AG08395 (cell line): ENCODE measurements around the gene ZBP1.

Experiments used
- DNase-seq: peaks from one replicate; pipeline ENCODE4 v3.0.0; 2012; ENCODE audit warnings: mixed read lengths, low spot score

The ZBP1 gene

DNA sequence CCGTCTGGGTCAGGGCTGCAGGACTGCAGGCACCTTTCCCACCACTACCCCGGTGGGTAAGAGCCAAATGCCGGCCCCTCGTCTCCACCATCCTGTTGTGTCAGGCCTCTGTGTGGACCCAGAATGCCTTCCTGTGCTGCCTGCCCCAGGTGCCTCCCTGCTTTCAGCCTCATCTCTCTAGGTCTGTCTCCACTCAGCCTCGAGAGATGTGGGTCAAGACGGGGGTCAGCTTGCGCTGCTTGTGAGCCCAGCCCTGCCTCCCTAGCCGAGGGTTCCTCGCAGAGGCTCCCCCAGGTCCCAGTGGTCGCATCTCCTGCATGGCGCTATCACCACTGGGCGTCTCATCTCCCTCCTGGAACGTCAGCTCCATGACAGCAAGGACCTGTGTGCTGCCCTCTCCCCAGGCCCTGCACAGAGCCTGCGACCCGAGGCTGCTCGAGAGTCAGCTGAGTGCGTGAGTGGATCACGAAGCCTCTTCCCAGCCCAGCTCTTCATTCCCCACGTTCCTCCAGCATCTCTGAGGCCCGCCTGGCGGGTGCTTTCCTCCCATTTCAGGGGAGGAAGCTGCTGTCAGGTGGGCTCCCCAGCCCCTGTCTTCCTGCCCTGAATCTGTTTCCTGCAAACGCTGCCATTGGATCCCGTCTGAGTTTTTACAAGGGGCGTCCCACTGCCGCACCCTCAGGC is 38.7 kb upstream of the ZBP1 start:
- DNase-seq = no peak

DNA sequence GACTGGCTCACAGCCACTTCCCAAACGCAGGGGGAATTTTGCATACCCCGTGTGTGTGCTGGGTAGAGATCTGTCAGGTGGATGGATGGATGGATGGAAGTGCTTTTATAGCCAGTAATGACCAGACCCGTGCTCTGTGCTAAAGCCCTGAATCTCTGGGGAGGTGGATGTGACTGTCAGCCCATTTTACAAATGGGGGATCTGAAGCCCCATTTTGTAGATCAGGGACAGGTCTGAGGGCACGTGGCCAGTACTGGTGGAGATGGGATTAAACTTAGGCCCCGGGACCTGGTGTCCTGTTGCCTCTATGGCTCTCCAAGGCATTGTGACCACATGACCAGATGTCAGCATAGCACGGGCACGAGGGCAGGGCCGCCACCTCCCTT is 38.2 kb upstream of the ZBP1 start:
- DNase-seq = no peak

DNA sequence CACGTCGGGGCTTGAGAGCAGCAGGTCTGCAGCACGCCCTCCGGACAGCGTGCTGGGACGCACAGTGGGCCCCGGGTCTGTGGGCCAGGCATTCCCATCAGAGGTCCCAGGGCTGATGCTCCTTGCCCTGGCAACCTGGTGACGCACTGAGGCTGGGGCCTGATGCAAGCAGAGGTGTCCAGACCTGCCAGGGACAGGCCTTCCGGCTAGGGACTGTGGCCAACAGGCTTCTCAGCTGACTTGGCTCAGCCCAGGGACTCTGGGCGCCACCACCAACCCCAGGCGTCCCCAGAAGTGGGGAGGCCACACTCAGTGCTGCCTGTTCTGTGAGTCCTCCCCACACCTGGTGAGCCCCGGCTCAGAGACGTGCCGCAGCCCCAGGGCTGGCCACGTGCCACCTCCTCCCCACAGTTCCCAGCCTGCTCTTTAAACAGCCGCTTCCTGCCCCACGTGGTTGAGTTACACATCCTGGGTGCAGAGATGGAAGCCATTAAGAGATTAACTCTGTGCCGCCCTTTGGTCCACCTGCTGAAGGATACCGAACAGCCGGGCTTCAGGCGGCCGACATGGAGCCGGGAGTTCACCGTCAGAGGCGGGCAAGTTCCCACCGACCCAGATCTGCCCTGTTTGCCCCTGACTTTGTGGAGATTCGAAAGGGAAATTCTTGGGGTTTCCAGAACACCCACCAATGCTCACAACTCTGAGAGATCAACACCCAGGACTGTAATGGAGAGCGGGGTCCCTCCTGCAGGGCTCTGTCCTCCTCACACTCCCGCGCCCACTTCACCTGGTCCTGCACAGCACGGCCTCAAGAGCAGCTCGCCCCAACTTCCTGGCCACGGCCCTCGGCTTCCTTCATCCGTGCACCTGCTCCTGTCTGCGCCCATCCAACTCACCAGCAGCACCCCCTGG is 37.6 kb upstream of the ZBP1 start:
- DNase-seq = no peak

DNA sequence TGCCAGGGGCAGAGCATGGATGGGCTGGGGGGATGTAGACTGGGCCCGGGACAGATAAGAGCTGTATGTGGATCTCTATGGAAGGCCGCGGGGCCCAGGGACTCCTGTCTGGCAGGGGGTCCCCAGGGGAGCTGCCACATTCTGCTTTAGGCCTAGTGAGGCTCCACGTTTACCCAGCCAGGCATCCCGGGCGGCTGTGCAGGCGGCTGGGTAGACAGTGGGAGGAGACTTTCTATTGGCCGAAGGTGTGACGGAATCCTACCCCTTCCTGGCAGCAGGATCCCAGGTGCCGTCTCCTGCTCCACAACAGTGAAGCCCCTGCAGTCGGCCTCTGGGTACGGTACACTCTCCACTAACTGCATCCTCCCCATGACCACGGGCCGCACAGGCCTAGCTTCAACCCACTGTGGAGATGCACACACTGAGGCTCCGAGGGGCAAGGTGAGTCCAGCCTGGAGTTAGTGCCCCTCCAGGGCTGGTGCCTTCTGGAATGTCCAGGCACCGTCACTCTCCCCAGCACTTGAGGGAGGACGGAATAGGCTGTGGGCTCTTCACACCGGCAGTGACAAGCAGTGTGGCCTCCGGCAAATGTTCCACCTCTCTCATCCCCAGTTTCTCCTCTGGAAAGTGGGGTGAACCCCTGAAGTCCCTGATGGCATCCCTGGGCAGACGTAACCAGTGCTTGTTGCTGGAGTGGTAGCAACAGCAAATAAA is 36.8 kb upstream of the ZBP1 start:
- DNase-seq = no peak

DNA sequence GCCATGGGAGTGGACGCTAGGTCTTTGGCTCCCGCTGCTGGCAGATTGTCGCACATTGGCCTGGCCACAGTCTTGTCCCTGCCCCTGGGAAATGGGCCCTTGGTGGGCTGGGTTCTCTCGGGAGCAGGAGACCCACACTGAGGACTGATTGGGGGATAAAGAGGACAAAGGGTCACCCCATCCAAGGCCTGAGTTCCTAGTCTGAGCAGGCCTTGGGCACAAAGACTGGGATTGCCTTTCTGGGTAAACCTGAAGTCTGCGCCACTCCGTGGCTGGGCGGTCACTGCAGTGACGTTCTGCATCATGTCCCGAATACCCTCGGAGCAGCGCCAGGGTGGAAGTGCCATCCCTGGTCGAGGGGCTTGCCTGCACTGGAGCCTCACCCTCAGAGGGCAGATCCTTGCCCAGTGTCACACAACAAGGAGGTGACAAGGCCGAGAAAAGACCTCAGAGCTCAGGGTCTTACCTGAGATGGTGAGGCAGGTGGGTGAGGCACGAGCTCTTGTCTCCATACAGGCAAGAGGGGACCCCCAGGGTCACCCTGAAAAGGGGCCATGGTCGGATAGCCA is 36.1 kb upstream of the ZBP1 start:
- no peak for DNase-seq

DNA sequence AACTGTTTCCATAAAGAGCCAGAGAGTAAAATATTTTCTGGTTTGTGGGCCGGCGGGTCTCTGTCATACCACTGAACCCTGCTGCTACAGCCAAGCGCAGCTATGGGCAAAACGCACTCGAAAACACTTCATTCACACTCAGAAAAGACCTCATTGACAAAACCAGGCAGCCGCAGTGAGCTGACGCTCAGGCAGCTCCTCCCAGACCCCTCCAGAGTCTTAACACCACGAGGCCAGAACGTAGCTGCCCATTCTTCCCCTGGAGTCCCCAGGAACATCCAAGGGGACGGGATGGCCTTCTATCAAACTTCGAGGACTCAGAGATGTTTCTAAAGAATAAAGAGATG is 35.6 kb upstream of the ZBP1 start:
- DNase-seq = no peak

DNA sequence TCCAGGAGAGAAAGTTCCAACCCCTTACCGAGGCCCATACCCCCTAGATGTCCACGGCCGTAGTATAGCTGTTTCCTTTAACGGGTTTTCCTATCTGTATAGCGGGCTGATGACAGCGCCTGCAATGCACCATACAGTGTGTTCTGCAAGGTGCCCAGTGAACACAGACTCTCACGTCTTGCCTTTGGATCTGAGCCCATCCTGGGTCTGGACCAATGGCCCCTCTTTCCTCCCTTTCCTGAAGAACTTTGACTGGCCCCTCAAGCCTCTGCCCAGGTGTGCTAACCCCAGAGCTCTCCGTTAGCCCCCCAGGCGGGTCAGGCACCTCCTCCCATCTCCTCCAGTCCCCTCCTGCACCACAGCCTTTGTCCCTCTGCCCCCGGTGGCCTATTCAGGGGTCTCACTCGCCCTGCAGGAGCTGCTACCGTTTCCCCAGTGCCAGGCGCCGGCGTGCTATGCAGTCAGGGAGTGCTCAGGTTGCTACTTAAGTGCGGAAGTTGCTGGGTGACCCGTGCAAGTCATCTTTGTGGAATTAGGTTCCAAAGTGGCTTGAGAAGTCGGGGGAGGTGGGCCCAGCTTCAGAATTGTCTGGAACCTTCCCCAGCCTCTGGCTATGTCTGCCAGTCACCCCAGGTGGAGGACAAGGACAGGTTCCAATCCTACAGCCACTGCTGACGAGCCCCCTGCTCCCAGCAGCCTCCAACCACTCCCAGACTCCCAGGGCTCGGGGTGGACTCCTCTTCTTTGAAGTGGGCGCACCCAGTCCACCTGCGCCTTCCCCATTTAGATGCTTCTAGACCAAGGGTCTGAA is 35.0 kb upstream of the ZBP1 start:
- DNase-seq = no peak

DNA sequence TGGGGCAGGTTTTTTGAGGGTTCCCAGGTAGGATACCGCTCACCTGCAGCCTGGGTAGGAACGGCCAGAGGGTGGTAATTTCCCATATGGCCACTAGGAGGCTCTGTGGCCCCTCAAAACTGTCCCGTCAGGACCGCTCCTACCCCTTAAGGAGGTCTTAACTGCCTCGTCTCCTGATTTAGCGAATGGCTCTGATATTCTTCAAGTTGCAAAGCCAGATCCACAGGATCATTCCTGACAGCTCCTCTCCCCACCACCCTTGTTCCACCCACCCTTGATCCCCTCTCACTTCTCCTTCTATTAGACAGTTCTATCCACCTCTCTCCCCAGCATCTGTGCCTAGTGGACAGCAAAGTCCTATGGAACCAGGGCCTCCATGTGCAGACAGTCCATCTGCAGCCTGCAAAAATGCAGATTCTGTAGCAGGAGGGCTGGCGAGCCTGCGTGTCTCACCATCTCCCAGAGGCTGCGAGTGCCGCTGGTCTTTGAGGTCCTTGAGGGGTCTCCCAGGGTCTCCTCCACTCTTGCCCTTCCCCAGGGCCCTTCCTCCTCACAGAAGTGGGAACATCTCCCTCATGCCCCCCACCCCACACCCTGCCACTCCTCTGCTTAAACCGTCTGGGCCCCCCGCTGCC is 34.3 kb upstream of the ZBP1 start:
- DNase-seq = peak; percentile 91

DNA sequence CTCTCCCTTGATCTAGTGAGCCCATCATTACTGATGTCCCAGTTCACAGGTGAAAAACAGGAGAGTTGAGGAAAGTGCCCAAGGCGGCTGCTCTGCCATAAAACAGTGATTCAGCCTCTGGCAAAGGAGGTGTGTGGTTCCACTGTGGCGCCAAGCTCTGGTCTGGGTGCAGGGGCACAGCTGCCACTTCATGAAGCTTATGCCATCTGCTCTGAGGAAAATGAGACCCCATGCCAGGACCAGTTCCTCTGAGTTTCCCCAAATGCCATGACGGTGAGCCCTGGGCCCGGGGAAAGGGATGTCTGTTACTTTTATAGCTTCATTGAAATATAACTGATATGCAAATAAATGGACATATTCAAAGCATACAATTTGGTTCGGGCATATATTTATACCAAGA is 33.7 kb upstream of the ZBP1 start:
- DNase-seq = no peak

DNA sequence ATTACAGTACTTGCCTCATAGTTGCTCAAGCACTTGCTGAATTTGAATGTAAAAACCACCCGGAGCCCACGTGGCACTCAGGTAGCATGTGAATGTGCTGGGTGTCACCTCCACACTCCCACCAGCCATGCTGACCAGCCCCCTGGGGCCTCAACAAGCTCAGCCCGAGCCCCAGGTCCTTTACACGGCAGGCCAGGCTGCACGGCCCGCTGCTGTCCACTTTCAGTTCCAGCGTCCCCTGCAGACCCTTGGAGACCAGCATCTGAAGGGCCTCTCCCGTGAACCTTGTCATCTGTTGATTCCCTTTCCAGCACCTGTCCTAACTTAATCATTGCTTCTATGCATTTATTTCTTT is 33.3 kb upstream of the ZBP1 start:
- DNase-seq = no peak

DNA sequence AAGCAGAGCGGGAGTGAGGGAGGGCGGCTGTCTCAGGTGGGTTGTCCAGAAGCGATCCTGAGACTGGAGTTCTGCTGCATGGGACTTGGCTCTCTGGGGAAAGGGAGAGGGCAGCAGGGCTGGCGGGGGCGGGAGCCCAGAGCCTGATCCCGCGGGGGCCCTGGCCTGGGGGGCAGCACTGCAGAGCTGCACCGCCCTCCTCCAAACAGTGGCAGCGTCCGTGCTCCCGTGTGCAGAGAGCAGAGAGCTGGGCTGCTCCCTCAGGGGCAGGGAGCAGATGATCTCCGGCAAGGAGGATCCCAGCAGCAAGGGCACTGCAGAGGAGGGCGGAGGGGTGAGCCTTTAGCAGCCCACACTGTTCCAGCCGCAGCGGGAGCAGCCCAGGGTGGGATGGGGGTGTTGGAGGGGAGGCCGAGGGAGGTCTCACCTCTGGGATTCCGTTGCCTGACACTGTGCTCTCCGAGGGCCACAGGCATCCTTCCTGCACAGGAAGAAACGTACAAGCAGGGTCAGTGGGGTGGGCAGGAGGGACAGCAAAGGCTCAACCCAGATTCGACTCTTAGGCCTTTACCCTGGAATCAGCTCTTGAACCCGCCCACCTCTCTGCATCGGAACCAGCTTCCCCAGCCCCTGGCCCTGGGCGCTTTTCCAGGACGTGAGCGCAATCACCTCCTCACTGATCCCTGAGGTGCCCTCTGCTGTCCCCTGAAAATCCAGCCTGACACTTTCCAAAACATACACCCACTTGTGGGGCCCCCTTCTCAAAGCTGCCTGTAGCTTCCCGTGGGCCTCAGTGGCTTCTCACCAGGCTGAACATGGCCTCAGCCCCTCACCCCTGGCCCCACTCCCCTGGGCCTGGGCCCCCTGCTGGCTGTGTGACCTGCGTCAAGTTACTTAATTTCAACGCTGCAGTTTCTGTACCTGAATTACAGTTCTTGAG is 32.6 kb upstream of the ZBP1 start:
- DNase-seq = no peak

DNA sequence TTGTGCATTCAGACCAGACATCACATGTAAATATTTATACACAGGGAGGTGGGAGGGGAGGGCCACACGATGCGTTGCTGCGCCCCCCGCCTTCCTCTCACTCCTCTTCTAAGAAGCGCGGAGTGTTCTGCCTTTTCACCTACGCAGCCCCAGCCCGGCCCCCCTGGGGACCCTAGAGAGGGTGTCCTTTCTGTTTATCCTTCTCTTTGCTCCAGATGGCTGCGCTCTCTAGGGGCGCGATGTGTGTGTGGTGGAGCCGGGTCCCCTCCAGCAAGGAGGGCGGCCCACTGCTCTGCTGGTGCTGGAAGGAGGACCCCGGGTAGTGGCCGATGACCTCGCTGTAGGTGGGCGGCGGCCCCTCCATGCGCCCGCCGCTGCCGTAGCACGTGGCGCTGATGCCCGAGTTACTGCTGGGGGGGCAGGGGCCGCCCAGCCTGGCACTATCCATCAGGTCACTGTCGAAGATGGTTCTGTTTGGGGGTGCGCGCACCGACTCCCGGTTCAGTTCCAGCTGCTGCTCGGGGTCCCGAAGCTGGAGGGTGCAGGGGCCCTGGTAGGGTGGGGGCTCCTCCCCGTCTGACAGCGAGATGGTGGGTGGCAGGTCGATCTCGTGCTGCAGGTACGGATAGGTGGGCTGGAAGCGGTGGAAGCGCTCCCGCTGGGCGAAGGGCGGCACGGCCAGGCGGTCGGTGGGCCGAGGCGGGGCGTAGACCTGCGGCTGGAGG is 31.8 kb upstream of the ZBP1 start:
- no peak for DNase-seq

DNA sequence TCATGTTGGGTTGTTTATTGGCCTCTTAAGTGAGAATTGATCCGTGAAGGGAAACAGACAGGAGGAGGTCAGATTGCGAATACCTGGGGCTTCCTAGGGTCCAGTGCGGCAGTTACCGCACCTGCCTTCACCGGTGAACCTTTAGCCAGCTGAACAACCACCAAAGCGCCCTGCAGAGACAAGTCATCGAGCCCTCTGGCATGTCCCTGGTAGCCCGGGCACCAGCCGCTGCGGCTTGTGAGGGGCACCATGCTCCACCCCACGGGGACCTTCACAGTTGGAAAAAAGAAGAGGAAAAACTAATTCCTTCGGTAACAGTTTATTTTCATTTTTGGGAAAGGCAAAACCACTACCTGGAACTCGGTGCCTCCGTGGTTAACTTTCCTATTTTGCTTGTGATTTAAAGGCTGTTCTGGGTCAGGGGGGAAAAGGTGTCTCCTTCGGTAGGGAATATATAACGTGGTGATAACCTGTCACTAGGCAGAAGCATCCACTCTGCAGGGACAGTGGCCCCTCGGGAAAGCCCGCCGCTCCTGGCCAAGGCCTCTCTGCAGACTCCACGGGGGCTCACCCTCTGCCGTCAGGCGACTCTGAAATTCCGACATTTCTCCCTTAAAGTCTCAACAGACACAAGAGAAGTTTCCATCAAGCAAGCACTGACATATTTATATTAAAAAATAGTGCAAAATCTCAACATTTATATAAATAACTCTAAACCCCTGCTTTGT is 30.7 kb upstream of the ZBP1 start:
- no peak for DNase-seq

DNA sequence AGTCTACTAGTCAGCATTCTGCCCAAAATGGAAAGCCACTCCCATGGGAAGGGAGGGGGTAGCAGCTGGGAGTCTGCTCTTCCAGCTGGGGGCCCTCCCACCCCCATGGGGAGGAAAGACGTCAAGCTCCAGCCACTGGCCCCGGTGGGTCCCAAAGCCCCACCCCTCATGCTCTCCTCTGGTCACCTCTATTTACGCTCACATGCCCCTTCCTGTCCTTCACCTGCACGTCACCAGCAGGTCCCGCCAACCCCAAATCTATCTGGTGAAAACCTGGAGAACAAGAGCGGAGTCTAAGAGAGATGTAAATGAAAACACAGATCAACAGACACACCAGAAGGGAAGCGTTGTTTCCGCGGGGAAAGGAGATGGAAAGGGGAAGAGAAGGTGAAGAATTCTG is 30.0 kb upstream of the ZBP1 start:
- no peak for DNase-seq

DNA sequence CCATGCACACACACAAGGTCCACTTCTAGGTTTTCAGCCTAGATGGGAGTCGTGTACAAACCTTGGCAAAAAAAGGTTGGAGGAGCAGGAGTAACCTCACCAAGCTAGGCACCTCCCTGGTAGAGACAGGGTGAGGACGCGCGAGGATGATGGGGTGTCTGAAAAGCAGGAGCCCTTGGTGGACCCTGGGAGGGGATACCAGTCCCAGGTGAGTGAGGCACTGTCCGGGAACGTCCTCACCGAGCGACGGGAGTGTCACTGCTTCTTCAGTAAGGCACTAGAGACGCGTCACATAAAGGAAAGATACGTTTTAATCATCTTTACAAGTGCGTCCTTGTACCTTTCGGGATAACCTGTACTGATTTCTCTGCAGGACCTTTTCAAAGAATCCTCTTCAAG is 29.4 kb upstream of the ZBP1 start:
- DNase-seq = no peak

DNA sequence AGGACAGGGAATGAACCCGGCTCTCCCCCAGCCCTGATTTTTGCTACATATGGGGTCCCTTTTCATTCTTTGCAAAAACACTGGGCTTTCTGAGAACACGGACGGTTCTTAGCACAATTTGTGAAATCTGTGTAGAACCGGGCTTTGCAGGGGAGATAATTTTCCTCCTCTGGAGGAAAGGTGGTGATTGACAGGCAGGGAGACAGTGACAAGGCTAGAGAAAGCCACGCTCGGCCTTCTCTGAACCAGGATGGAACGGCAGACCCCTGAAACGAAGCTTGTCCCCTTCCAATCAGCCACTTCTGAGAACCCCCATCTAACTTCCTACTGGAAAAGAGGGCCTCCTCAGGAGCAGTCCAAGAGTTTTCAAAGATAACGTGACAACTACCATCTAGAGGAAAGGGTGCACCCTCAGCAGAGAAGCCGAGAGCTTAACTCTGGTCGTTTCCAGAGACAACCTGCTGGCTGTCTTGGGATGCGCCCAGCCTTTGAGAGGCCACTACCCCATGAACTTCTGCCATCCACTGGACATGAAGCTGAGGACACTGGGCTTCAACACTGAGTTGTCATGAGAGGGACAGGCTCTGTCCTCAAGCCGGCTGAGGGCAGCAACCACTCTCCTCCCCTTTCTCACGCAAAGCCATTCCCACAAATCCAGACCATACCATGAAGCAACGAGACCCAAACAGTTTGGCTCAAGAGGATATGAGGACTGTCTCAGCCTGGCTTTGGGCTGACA is 28.8 kb upstream of the ZBP1 start:
- DNase-seq = no peak

DNA sequence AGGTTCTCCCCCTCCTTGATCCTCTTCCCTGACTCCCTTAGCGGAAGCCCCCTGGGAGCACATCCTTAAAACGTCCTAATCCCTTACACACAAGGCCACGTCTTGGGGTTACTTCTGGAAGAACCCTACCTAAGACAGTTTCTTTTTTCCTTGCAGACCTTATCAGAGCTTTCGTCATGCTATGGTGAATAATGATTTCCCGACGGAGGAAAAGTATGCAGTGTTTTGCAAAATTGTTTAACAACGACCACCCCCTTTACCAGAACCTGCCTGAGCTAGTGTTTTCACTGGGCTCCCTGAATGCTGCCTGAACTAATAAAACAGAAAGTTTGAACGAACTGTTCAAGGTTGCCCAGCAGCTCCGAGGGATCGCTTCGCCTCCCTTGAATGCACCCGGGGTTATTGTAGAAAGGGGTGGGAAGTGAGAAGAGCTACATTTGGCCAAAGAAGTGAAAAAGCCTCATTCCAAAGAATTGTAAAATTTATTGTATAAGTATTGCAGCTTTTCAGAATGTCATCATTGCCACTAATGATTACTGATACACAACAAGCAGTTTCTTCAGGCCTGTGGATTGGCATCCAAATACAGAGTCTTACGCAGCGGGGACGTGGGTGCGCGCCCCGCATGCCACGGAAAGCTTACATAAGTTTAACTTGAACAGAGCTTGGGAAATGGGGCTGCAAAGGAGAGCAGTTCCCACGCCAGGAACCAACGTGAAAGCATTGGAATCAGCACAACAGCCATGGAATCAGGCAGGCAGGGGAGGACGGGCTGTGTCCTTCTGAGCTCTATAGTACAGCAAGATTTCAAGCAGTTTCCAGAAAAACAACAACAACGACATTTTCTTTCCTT is 27.9 kb upstream of the ZBP1 start:
- no peak for DNase-seq
